Forelimb muscle (tissue), 1 donor: Measurements from ENCODE around the gene CFAP20DC. TPM values are rescaled to one million over a fixed set of nuclear protein-coding genes. Genes with fewer than 3 reads are reported as not detected.
"Not testable (repeated sequence)": the region's sequence is repeated elsewhere in the genome, so short reads cannot be mapped to it uniquely, and the experiment has no call there.

Source experiments
- DNase-seq: peaks from one replicate; pipeline ENCODE4 v3.0.0-alpha.2; 2013; ENCODE audit warnings: low read depth
- polyA plus RNA-seq: library from polyadenylated mRNA; unstranded; fragments of 120-200 nt; gene quantifications from one replicate; pipeline ENCODE4 v1.2.1, GENCODE V29; 2013; ENCODE audit not compliant: insufficient read length

Gene CFAP20DC
- polyA plus RNA-seq, 1 donor: 1.6 TPM

- DNase-seq: no peak
Observed at GRCh38 chr3:58696093-58696492, 353.7 kb downstream of the CFAP20DC start.

GRCh38 chr3:58695284-58695683, 354.5 kb downstream of the CFAP20DC start:
- not testable (repeated sequence) for DNase-seq

- no peak for DNase-seq
Observed at GRCh38 chr3:58693940-58694850, 355.6 kb downstream of the CFAP20DC start.

GRCh38 chr3:58692484-58692883, 357.3 kb downstream of the CFAP20DC start:
- no peak for DNase-seq
